ENCODE data around the gene UBE2H.

UBE2H gene

DNA sequence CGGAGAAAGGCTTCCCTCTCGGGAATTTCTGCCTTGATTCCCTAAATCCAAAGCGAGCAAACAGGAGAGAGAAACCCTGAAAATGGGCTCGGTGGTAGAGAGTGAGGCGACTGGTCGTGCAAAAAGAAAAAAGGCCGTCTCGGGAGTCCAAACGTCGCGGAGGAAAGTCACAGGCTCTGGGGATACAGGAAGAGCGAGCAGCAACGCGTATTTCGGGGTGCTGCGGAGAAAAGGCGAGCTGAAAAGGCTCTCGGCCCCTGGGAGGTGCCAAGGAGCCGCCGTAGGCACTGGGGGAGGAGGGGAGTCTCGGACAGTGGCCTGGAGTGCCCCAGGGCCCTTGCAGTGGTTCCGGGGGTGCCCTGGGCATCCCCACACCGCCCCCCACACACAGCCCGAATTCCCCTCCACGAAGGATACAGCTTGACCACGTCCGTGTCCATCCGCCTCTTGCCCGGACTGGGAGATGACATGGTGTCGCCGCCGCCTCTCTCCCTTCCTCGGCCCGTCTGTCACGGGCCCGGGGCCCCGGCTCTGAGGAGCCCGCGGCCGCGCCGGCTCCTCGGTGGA lies 591 bp downstream of the UBE2H start:
- H3K4me3 ChIP-seq (ENCODE audit: low read depth, low read length), result peak overlapping the region; percentile 77
- H3K9me3 ChIP-seq (ENCODE audit: severe bottlenecking), result no peaks in the 10 kb centered on the region
- DNase-seq, result peak; percentile 40
- H3K27me3 ChIP-seq (ENCODE audit: insufficient read depth, low read depth, severe bottlenecking), result no peaks in the 10 kb centered on the region
- peak overlapping the region; percentile 84 for H3K27ac ChIP-seq
- TF ChIP-seq, protein P1, sequence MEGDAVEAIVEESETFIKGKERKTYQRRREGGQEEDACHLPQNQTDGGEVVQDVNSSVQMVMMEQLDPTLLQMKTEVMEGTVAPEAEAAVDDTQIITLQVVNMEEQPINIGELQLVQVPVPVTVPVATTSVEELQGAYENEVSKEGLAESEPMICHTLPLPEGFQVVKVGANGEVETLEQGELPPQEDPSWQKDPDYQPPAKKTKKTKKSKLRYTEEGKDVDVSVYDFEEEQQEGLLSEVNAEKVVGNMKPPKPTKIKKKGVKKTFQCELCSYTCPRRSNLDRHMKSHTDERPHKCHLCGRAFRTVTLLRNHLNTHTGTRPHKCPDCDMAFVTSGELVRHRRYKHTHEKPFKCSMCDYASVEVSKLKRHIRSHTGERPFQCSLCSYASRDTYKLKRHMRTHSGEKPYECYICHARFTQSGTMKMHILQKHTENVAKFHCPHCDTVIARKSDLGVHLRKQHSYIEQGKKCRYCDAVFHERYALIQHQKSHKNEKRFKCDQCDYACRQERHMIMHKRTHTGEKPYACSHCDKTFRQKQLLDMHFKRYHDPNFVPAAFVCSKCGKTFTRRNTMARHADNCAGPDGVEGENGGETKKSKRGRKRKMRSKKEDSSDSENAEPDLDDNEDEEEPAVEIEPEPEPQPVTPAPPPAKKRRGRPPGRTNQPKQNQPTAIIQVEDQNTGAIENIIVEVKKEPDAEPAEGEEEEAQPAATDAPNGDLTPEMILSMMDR (IDR thresholded peaks at IDR 0.05; ENCODE audit: low read depth, low read length), result 0 out of 2 replicates have a peak, but pooled peaks have one; percentile 20
- H3K36me3 ChIP-seq, result no peaks in the 10 kb centered on the region

DNA sequence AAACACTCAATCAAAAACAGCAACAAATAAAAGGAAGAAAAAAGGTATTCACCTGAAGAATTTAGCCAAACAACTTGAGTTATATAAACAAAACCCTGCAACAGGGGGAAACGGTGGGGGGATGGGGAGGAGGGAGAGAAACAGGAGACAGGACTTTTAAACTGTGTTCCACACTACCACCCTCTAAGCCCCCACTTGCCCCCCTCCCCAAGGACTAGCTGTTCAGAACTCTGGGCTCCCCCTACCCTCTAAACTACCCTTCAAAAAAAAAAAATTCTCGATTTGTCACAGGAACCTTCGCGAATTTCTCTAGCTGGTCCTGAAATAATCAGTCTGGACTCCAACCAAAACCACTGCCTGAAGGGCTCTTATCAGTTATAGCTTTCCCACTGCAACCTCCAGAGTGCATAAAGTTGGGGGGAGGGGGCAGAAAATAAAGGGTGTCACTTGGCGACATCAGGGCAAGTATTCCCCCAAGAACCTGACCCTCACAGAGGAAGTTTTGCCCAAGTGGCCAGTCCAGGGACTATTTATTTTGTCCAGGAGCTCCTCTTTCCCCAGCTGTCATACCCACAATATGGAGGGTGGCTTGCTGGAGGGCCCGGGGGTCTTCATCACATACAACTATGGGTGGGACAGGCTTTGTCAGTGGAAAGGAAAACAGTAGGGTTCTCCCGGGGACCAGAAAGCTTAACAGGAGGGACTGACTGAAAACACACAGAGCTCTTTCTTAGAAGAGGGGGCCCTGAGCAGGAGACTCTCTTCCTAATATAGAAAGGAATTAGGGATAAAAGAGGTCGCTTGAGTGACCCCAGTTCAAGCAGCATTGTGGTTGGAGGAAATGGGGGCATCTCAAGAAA lies 1.3 kb downstream of the UBE2H start:
- peak; percentile 12 for DNase-seq
- Histone ChIP-seq H3K27me3 (ENCODE audit: insufficient read depth, low read depth, severe bottlenecking) (no peaks in the 10 kb centered on the region), H3K36me3 (no peaks in the 10 kb centered on the region), H3K4me3 (ENCODE audit: low read depth, low read length) (peak overlapping the region; percentile 77), H3K27ac (peak overlapping the region; percentile 84), H3K9me3 (ENCODE audit: severe bottlenecking) (no peaks in the 10 kb centered on the region)
- TF ChIP-seq, protein P1 (IDR thresholded peaks at IDR 0.05; ENCODE audit: low read depth, low read length), result no peak

DNA sequence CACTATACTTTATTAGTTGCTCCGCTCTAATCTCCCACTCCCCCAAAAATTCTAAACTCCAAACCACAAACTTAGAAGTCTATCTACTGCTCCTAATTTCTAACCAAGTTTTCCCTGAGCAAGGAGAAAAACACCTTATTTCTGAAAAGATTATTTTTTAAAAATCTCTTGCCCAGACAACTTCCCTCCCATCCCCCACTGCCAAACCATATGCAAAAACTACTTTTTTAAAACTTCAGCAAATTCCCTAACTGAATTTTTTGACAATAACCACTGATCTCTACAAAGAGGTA lies 1.9 kb downstream of the UBE2H start:
- Histone ChIP-seq H3K27ac (peak overlapping the region; percentile 84), H3K4me3 (ENCODE audit: low read depth, low read length) (peak overlapping the region; percentile 77), H3K36me3 (no peaks in the 10 kb centered on the region), H3K9me3 (ENCODE audit: severe bottlenecking) (no peaks in the 10 kb centered on the region), H3K27me3 (ENCODE audit: insufficient read depth, low read depth, severe bottlenecking) (no peaks in the 10 kb centered on the region)
- DNase-seq, result no peak
- TF ChIP-seq, protein P1 (IDR thresholded peaks at IDR 0.05; ENCODE audit: low read depth, low read length), result no peak

GRCh38 chr7:129950191-129950932 lies 2.4 kb downstream of the UBE2H start:
- DNase-seq, result peak; percentile 35
- peak overlapping the region; percentile 84 for H3K27ac ChIP-seq

GRCh38 chr7:129949292-129950133 lies 3.2 kb downstream of the UBE2H start:
- H3K27ac ChIP-seq, result peak overlapping the region; percentile 84
- peak overlapping the region; percentile 77 for H3K4me3 ChIP-seq (ENCODE audit: low read depth, low read length)
- H3K27me3 ChIP-seq (ENCODE audit: insufficient read depth, low read depth, severe bottlenecking), result no peaks in the 10 kb centered on the region
- TF ChIP-seq, protein P1 (IDR thresholded peaks at IDR 0.05; ENCODE audit: low read depth, low read length), result no peak
- no peaks in the 10 kb centered on the region for H3K9me3 ChIP-seq (ENCODE audit: severe bottlenecking)
- peak; percentile 12 for DNase-seq
- H3K36me3 ChIP-seq, result no peaks in the 10 kb centered on the region; the same call in 1 of the 2 replicates

More at GRCh38 chr7:129950191-129950932, 2.4 kb downstream of the UBE2H start:
- H3K9me3 ChIP-seq (ENCODE audit: severe bottlenecking), result no peaks in the 10 kb centered on the region
- no peaks in the 10 kb centered on the region for H3K27me3 ChIP-seq (ENCODE audit: insufficient read depth, low read depth, severe bottlenecking)
- H3K4me3 ChIP-seq (ENCODE audit: low read depth, low read length), result peak overlapping the region; percentile 77
- TF ChIP-seq, protein P1 (IDR thresholded peaks at IDR 0.05; ENCODE audit: low read depth, low read length), result no peak
- no peaks in the 10 kb centered on the region; the same call in 1 of the 2 replicates for H3K36me3 ChIP-seq

Measured in WERI-Rb-1 (cell line).